Measurements from ENCODE around the gene ATF7. TPM values are rescaled to one million over a fixed set of nuclear protein-coding genes. Genes with fewer than 3 reads are reported as not detected.

The ATF7 gene
- total RNA-seq, result 10 to 100 TPM; 30.0 to 52.8 (median 47.6) TPM
- polyA plus RNA-seq, result 10 to 100 TPM in 1 of 3 donors, 1 to 10 TPM in 2; 6.5 to 12.1 (median 8.5) TPM
- long read RNA-seq, donor 1, full-length matches to known transcripts, result 7 of 7 reads
- long read RNA-seq, donor 1, partial matches to known transcripts, result 0 of 7 reads
- long read RNA-seq, donor 1, other reads (novel, unspliced or antisense), result 0 of 7 reads
- long read RNA-seq, donor 2, full-length matches to known transcripts, result 3 of 3 reads
- long read RNA-seq, donor 2, partial matches to known transcripts, result 0 of 3 reads
- long read RNA-seq, donor 2, other reads (novel, unspliced or antisense), result 0 of 3 reads

GRCh38 chr12:53625946-53626701 lies at the start of gene ATF7:
Gene ATF7 (minus strand): TSS chr12:53626382. CDS start chr12:53601000, 25,382 bp downstream.
- peaks cover 0 to 7% (median 0%) of the 10 kb centered on the region in 6 donors for H3K36me3 ChIP-seq
- 0 to 1% (median 0%) methylated on average over 46 to 48 of the region's 48 CpGs for WGBS, 5 donors
- peak within 1 kb of the TSS; percentile 42 to 76 (median 54) for H3K4me3 ChIP-seq
- peak within 1 kb of the TSS; percentile 87 to 97 (median 92) for H3K27ac ChIP-seq
- intact Hi-C loops (cut with DNase I; ENCODE audit: low total_unique reads), result no loop called here
- DNase-seq, result peak; percentile 99
- no peaks in the 10 kb centered on the region for H3K27me3 ChIP-seq (replicated peaks in 1 of 7)
- TF ChIP-seq, protein P1, sequence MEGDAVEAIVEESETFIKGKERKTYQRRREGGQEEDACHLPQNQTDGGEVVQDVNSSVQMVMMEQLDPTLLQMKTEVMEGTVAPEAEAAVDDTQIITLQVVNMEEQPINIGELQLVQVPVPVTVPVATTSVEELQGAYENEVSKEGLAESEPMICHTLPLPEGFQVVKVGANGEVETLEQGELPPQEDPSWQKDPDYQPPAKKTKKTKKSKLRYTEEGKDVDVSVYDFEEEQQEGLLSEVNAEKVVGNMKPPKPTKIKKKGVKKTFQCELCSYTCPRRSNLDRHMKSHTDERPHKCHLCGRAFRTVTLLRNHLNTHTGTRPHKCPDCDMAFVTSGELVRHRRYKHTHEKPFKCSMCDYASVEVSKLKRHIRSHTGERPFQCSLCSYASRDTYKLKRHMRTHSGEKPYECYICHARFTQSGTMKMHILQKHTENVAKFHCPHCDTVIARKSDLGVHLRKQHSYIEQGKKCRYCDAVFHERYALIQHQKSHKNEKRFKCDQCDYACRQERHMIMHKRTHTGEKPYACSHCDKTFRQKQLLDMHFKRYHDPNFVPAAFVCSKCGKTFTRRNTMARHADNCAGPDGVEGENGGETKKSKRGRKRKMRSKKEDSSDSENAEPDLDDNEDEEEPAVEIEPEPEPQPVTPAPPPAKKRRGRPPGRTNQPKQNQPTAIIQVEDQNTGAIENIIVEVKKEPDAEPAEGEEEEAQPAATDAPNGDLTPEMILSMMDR (IDR thresholded peaks at IDR 0.05 in 8 of 11, conservative IDR thresholded peaks at IDR 0.05 in 3 of 11), result peak in 4 of 11 experiments; percentile 17 to 41 (median 37)
- TF ChIP-seq POLR2AphosphoS5 (IDR thresholded peaks at IDR 0.05) (peak; percentile 92 to 94 (median 94)), POLR2A (IDR thresholded peaks at IDR 0.05) (peak in 2 of 3 donors; percentile 11 to 46)
- H3K4me1 ChIP-seq, result peaks cover 25 to 56% (median 45%) of the 10 kb centered on the region in 6 donors
- no peaks in the 10 kb centered on the region for H3K9me3 ChIP-seq

- H3K27ac ChIP-seq, result peak overlapping the region; percentile 78 to 94 (median 90)
- H3K4me1 ChIP-seq, result peaks cover 14 to 71% (median 47%) of the 10 kb centered on the region in 6 donors
- 31 to 51% (median 38%) methylated on average over 8 of the region's 8 CpGs for WGBS, 5 donors
- peak overlapping the region; percentile 90 to 96 (median 94) for H3K4me3 ChIP-seq
- H3K9me3 ChIP-seq, result no peaks in the 10 kb centered on the region
- no peak for TF ChIP-seq POLR2A (IDR thresholded peaks at IDR 0.05)
- TF ChIP-seq POLR2AphosphoS5 (IDR thresholded peaks at IDR 0.05), result no peak
- TF ChIP-seq, protein P1 (IDR thresholded peaks at IDR 0.05 in 8 of 11, conservative IDR thresholded peaks at IDR 0.05 in 3 of 11), result no peak
- peaks cover 0 to 19% (median 0%) of the 10 kb centered on the region in 7 donors for H3K27me3 ChIP-seq (replicated peaks in 1 of 7)
- no peak for DNase-seq
- intact Hi-C loops (cut with DNase I; ENCODE audit: low total_unique reads), result no loop called here
- H3K36me3 ChIP-seq, result peaks cover 0 to 42% (median 36%) of the 10 kb centered on the region in 6 donors
Measured at GRCh38 chr12:53674977-53675700, 49.0 kb upstream of the ATF7 start.

DNA sequence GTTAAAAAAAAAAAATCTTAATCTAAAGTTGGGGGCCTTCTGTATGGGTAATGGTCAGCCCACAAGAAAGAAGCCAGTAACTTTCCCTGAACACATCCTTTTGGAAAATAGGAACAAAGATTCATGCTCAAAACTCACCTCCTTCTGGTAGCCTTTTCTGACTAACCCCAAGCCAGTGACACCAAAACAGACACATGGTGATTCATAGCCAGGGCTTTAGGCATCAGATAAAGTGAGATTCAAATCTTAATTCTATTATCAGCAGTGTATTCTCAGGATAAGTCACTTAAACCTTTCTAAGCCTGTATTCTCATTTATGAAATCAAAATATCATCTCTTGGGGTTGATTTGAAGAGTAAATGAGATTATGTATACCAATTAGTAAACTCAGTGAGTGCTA lies 44.8 kb upstream of the ATF7 start:
- Histone ChIP-seq H3K4me1 (peaks cover 4 to 57% (median 28%) of the 10 kb centered on the region in 6 donors), H3K27ac (no peak overlapping the region), H3K4me3 (no peak overlapping the region), H3K9me3 (no peaks in the 10 kb centered on the region), H3K36me3 (peaks cover 0 to 84% (median 77%) of the 10 kb centered on the region in 6 donors), H3K27me3 (replicated peaks in 1 of 7) (no peaks in the 10 kb centered on the region)
- no peak for DNase-seq
- intact Hi-C loops (cut with DNase I; ENCODE audit: low total_unique reads), result no loop called here
- no peak for TF ChIP-seq POLR2AphosphoS5 (IDR thresholded peaks at IDR 0.05)
- TF ChIP-seq, protein P1 (IDR thresholded peaks at IDR 0.05 in 8 of 11, conservative IDR thresholded peaks at IDR 0.05 in 3 of 11), result no peak
- TF ChIP-seq POLR2A (IDR thresholded peaks at IDR 0.05), result no peak

Measured in spleen (tissue), 13 donors.